Effector CD8-positive, alpha-beta T cell (primary cell): Measurements from ENCODE around the gene MET.

Experiments used
- DNase-seq: peaks from one replicate; lab custom pipeline; 2025; lab: John Stamatoyannopoulos, UW

Gene MET

DNA sequence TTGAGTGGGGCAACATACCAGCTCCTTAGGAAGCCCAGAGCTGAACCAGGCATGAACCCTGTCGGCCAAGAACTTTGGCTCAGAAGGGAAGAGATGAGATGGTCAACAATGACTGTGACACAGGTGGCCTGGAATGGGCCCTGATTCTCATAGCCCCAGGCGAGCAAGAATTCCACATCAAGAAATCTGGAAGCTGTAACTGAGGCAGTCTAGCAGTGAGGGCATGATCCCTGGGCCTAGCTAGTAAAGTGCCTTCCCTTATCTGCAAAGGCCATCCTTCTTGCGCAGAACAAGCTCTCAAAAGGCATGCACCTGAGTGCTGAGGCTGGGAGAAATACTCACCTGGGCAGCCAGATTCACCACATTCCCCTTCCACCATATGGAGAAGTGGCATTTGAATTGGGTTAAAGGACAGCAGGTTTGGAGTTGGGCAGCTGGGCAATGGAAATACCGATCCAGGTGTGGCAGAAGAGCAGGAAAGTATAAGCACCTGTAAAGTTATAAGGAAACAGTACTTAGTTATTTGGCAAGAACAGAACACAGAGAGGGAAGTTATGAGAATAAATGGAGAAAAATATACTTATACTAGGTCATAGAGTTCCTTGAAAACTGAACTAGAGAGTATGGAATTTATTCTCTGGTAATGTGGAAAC, 111.8 kb downstream of the MET start:
- no peak for DNase-seq

DNA sequence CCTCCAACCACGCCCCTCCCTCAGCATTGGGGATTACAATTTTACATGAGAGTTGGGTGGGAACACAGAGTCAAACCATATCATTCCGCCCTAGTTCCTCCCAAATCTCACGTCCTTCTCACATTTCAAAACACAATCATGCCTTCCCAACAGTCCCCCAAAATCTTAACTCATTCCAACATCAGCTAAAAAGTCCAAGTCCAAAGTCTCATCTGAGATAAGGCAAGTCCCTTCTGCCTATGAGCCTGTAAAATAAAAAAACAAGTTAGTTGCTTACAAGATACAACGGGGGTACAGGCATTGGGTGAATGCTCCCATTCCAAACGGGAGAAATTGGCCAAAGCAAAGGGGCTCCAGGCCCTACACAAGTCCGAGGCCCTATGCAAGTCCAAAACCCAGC, 112.7 kb downstream of the MET start:
- no peak for DNase-seq

DNA sequence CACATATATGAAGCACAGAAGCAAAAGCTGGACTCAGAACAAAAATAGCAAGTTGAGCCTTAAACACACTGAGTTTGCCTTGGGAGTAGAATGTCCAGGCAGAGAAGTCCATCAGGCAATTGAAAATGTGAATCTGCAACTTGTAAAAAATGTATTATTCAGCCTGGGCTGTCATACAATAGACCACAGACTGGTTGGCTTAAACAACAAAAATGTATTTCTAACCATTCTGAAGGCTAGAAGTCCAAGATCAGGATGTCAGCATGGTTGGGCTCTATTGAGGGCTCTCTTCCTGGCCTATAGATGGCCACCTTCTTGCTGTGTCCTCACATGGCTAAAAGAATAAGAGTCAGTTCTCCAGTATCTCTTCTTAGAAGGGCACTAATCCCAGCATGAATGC, 113.8 kb downstream of the MET start:
- no peak for DNase-seq

GRCh38 chr7:116786791-116787443, 114.9 kb downstream of the MET start:
- no peak for DNase-seq

DNA sequence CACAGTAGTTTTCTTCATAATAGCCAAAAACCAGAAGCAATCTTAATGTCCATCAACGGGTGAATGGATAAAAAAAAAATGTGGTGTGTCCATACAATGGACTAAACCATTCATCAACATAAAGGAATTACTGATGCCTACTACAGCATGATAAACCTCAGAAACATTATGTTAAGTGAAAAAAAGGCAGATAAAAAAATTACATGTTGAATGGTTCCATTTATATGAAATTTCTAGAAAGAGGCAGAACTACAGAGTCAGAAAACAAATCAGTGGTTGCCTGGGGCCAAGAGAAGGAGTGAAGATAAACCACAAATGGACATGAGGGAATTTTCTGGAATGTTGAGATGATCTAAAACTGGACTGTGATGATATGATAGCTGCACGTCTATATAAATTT, 115.9 kb downstream of the MET start:
- no peak for DNase-seq

GRCh38 chr7:116788572-116789197, 116.7 kb downstream of the MET start:
- DNase-seq: no peak

DNA sequence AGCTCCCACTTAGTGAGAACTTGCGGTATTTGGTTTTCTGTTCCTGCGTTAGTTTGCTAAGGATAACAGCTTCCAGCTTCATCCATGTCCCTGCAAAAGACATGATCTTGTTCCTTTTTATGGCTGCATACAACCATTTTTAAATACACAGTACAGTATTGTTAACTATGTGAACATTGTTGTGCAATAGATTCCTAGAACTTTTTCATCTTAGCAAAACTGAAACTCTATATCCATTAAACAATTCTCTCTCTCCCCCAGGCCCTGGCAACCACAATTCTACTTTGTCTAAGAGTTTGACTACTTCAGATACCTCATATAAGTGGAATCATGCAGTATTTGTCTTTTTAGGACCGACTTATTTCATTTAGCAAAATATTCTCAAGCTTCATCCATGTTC, 118.0 kb downstream of the MET start:
- DNase-seq: no peak

DNA sequence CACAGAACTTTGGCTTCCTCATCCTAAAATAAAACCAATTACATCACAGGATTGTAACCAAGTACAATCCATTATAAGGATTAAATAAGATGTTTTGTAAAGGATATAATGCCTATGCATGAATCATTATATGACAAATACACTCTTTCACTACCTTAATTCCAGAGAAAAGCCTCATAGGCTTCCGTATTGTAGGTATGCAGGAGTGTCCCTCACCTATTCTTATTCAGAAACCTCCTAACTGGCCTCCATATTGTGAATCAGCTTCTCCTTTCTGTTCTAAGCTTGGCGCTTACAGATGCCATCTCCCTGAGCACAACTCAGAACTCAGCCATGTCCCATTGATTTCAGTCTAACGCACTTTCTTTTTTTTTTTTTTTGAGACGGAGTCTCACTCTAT, 120.8 kb downstream of the MET start:
- no peak for DNase-seq

- no peak for DNase-seq
Measured at GRCh38 chr7:116793795-116794340, 121.9 kb downstream of the MET start.

- no peak for DNase-seq
Measured at GRCh38 chr7:116796471-116796870, 124.5 kb downstream of the MET start.

DNA sequence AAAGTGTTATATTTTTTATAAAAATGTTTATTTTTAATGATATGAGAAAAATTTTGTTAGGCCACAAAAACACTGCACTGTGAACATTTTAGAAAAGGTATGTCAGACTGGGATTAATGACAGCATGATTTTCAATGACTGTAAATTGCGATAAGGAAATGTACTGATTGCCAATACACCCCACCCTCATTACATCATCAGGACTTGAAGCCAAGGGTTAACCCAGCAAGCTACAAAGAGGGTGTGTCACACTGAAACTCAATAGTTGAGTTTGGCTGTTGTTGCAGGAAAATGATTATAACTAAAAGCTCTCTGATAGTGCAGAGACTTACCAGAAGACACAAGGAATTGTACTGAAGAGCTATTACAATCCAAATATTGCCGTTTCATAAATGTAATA, 125.6 kb downstream of the MET start:
- no peak for DNase-seq

GRCh38 chr7:116798232-116798631, 126.2 kb downstream of the MET start:
- DNase-seq: no peak

GRCh38 chr7:116799916-116800315, 127.9 kb downstream of the MET start:
- DNase-seq: no peak

- no peak for DNase-seq
Measured at GRCh38 chr7:116800594-116800993, 128.6 kb downstream of the MET start.

GRCh38 chr7:116801092-116801710, 129.2 kb downstream of the MET start:
- no peak for DNase-seq

- no peak for DNase-seq
Measured at GRCh38 chr7:116802144-116802745, 130.2 kb downstream of the MET start.

DNA sequence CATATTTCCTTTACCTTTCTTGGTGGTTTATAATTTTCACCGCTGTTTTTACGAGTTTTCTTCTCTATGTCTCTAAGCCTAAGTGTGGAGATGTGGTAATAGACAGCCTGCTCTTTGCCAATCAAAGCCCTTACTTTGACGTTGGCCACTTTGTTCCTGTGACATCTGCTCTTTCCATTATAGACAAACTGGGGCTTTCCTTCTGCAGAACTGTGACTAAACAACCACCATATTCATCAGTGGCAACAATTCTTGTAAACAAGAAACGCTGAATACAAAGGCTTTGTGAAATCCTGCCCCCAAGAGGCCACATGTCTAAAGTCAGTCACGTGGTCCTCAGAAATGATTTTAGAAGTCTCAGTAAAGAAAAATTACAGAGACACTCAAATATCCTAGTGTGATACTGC, 130.8 kb downstream of the MET start:
- DNase-seq: no peak

DNA sequence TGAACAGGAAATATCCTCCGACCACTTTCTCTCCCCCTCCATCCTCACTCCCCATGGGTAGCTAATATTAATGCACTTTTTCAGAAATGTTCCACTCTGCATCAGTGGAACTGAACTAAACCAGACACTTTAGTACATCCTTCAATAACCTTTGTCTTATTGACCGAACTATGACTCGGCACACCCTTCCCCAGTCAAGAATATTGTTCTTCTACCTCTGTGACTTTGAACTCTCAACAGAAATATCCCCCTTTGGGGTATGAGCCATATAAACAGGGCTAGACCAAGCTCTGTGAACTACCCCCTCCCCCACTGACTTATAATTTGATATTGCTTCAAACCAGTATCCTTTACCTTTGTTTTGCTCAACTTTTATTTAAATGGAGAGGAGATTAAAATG, 132.5 kb downstream of the MET start:
- no peak for DNase-seq

DNA sequence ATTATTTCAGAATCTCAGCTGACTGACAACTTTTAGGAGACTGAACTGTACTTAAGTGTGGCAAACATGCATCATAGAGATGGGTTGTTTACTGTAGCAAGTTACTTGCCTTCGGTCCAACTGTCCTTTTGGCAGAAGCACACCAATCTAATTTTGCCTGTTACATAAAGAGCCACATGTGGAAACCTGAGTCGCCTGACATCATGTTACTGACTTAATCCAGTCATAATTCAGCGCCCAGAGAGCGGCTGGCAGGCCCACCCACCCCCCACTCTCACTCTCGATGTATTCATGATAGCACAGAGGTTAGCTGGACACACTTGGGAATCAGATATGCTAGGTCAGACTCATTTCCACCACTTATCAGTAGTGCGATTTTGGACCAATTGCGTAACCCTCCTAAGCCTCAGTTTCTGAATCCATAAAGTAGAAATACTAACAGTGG, 133.1 kb downstream of the MET start:
- DNase-seq: no peak

DNA sequence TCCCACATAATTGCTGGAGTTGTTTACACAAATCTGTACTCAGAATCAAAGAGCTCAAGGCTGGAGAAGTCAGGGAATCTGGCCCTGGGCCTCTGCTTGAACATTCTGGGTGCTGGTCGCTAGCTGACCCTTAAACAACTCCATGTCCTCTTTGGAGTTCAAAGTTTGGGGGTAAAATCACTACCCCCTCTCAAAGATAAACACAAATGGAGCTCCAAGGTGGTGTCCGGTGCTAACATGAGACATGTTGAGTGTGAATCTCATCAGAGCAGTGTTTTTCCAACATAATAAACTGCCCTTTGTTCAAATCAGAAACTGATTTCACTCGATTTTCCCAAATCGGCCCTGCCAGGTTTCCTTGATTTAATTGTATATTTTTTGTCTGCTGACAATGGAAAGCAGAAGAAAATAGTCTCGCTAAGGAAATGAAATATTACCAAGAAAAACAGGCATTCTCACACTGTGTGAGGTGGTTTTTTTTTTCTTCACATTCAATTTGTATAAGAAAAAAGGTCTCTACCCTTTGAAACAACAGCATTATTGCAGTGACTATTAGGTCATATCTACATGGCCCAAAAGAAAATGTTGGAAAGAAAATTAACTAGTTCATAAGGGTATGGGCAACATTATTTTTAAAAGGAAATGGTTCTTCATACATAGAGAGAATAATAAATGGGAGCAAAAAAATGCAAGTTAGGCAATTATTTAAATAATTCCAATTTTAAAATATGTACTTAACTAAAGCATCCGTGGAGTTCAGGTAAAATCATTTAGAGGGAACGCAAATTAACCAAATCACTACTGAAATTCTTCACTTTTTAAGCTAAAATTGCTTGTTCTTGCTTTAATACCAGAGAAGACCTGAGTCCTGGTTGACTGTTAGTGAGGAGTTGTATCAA, 134.3 kb downstream of the MET start:
- no peak for DNase-seq

GRCh38 chr7:116807011-116807560, 135.1 kb downstream of the MET start:
- DNase-seq: no peak
